GM18507 (cell line): Measurements from ENCODE around the gene B4GALNT3.
A peak's percentile ranks its signal among the peaks of the same experiment; 100 is the strongest.
"Not testable (repeated sequence)": the region's sequence is repeated elsewhere in the genome, so short reads cannot be mapped to it uniquely, and the experiment has no call there.

Source experiments
- DNase-seq: peaks from one replicate; pipeline ENCODE4 v3.0.0; 2011; ENCODE audit warnings: low read depth; ENCODE audit not compliant: insufficient read length; ENCODE audit errors: extremely low spot score
- FAIRE-seq: peaks from 2 replicates; lab custom pipeline; 2011; peaks lifted over from hg19 to GRCh38; lab: Jason Lieb, UNC

B4GALNT3 gene

GRCh38 chr12:569091-569676 lies 109.4 kb downstream of the B4GALNT3 start:
- DNase-seq (no peak), FAIRE-seq (no peak)

GRCh38 chr12:569803-570434 lies 110.2 kb downstream of the B4GALNT3 start:
- peak; percentile 90 for DNase-seq
- peak; percentile 74 for FAIRE-seq

- FAIRE-seq, result no peak
Observed at GRCh38 chr12:570435-570920, 110.7 kb downstream of the B4GALNT3 start.

GRCh38 chr12:570921-571794 lies 111.4 kb downstream of the B4GALNT3 start:
- FAIRE-seq (no peak), DNase-seq (no peak)

More at GRCh38 chr12:570435-570920, 110.7 kb downstream of the B4GALNT3 start:
- DNase-seq, result no peak

- no peak for FAIRE-seq
- DNase-seq, result no peak
Observed at GRCh38 chr12:571795-572531, 112.2 kb downstream of the B4GALNT3 start.

- no peak for DNase-seq
- FAIRE-seq, result no peak
Observed at GRCh38 chr12:572532-572899, 112.8 kb downstream of the B4GALNT3 start.

- DNase-seq, result no peak
- FAIRE-seq, result no peak
Observed at GRCh38 chr12:573232-573631, 113.5 kb downstream of the B4GALNT3 start.

GRCh38 chr12:574475-575128 lies 114.9 kb downstream of the B4GALNT3 start:
- FAIRE-seq (no peak), DNase-seq (no peak)

GRCh38 chr12:575129-575502 lies 115.4 kb downstream of the B4GALNT3 start:
- DNase-seq (no peak), FAIRE-seq (no peak)

- DNase-seq (peak; percentile 89), FAIRE-seq (peak; percentile 87)
Observed at GRCh38 chr12:575948-576614, 116.3 kb downstream of the B4GALNT3 start.

- no peak for DNase-seq
- FAIRE-seq, result no peak
Observed at GRCh38 chr12:576615-577110, 116.9 kb downstream of the B4GALNT3 start.

- not testable (repeated sequence) for FAIRE-seq, DNase-seq
Observed at GRCh38 chr12:577994-578747, 118.4 kb downstream of the B4GALNT3 start.

GRCh38 chr12:578748-579419 lies 119.1 kb downstream of the B4GALNT3 start:
- DNase-seq (no peak), FAIRE-seq (no peak)

GRCh38 chr12:579420-580110 lies 119.8 kb downstream of the B4GALNT3 start:
- FAIRE-seq, result no peak
- DNase-seq, result no peak

- FAIRE-seq (peak; percentile 12), DNase-seq (no peak)
Observed at GRCh38 chr12:580813-581212, 121.1 kb downstream of the B4GALNT3 start.

- FAIRE-seq (no peak), DNase-seq (no peak)
Observed at GRCh38 chr12:581321-581720, 121.6 kb downstream of the B4GALNT3 start.

- DNase-seq (no peak), FAIRE-seq (no peak)
Observed at GRCh38 chr12:581746-582145, 122.0 kb downstream of the B4GALNT3 start.
